Measurements from ENCODE around the gene TBC1D12. TPM values are rescaled to one million over a fixed set of nuclear protein-coding genes. Genes with fewer than 3 reads are reported as not detected.

Gene TBC1D12
- total RNA-seq, 1 donor from 2014 or later = 9.4 TPM

- Histone ChIP-seq H3K4me3 (no peak overlapping the region), H3K27ac (no peak overlapping the region), H3K4me1 (no peaks in the 10 kb centered on the region), H3K9me3 (peaks cover 9 to 33% of the 10 kb centered on the region in 2 donors), H3K36me3 (peaks cover 0 to 10% of the 10 kb centered on the region in 2 donors), H3K27me3 (no peaks in the 10 kb centered on the region)
- no peak for DNase-seq (ENCODE audit: low spot score in 2 of 2)
- intact Hi-C loops (cut with DNase I) = no loop called here
- no peak for TF ChIP-seq CTCF (IDR thresholded peaks at IDR 0.05)
These were observed 59.8 kb downstream of the TBC1D12 start for GRCh38 chr10:94462130-94462529.

- no peak for DNase-seq (ENCODE audit: low spot score in 2 of 2)
- intact Hi-C loops (cut with DNase I) = no loop called here
- Histone ChIP-seq H3K4me3 (no peak overlapping the region), H3K27me3 (no peaks in the 10 kb centered on the region), H3K9me3 (peaks cover 9 to 24% of the 10 kb centered on the region in 2 donors), H3K27ac (no peak overlapping the region), H3K4me1 (no peaks in the 10 kb centered on the region), H3K36me3 (no peaks in the 10 kb centered on the region)
- TF ChIP-seq CTCF (IDR thresholded peaks at IDR 0.05) = no peak
These were observed 63.3 kb downstream of the TBC1D12 start for GRCh38 chr10:94465684-94466083.

DNA sequence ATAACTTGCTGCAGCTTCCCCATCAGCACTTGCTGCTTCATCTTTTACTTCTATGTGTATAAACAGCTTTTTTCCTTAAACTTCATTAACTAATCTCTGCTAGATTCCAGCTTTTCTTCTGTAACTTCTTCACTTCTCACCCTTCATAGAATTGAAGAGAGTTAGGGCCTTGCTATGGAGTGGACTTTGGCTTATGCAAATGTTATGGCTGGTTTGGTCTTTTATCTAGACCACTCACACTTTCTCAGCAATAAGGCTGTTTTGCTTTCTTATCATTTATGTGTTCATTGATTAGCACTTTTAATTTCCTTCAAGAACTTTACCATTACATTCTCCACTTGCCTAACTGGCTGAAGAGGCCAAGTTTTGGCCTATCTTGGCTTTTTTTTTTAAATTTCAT is 79.1 kb downstream of the TBC1D12 start:
- Histone ChIP-seq H3K27ac (no peak overlapping the region), H3K4me3 (no peak overlapping the region), H3K36me3 (peaks cover 0 to 4% of the 10 kb centered on the region in 2 donors), H3K9me3 (peaks cover 7 to 15% of the 10 kb centered on the region in 2 donors), H3K27me3 (no peaks in the 10 kb centered on the region), H3K4me1 (no peaks in the 10 kb centered on the region)
- intact Hi-C loops (cut with DNase I) = no loop called here
- no peak for TF ChIP-seq CTCF (IDR thresholded peaks at IDR 0.05)
- DNase-seq (ENCODE audit: low spot score in 2 of 2) = no peak

- intact Hi-C loops (cut with DNase I) = no loop called here
- no peaks in the 10 kb centered on the region for H3K27me3 ChIP-seq
- H3K9me3 ChIP-seq = peaks cover 7 to 15% of the 10 kb centered on the region in 2 donors
- no peak overlapping the region for H3K27ac ChIP-seq
- DNase-seq (ENCODE audit: low spot score in 2 of 2) = no peak
- H3K36me3 ChIP-seq = no peaks in the 10 kb centered on the region
- no peak for TF ChIP-seq CTCF (IDR thresholded peaks at IDR 0.05)
- no peaks in the 10 kb centered on the region for H3K4me1 ChIP-seq
- H3K4me3 ChIP-seq = no peak overlapping the region
These were observed 81.6 kb downstream of the TBC1D12 start for GRCh38 chr10:94483970-94484369.

- H3K4me1 ChIP-seq = no peaks in the 10 kb centered on the region
- no peak for TF ChIP-seq CTCF (IDR thresholded peaks at IDR 0.05)
- H3K4me3 ChIP-seq = no peak overlapping the region
- H3K36me3 ChIP-seq = no peaks in the 10 kb centered on the region
- H3K9me3 ChIP-seq = peaks cover 7 to 15% of the 10 kb centered on the region in 2 donors
- intact Hi-C loops (cut with DNase I) = no loop called here
- no peaks in the 10 kb centered on the region for H3K27me3 ChIP-seq
- no peak overlapping the region for H3K27ac ChIP-seq
- DNase-seq (ENCODE audit: low spot score in 2 of 2) = no peak
These were observed 82.8 kb downstream of the TBC1D12 start for GRCh38 chr10:94485094-94485493.

- intact Hi-C loops (cut with DNase I) = no loop called here
- Histone ChIP-seq H3K36me3 (no peaks in the 10 kb centered on the region), H3K9me3 (peaks cover 7 to 15% of the 10 kb centered on the region in 2 donors), H3K27me3 (no peaks in the 10 kb centered on the region), H3K27ac (no peak overlapping the region), H3K4me1 (no peaks in the 10 kb centered on the region), H3K4me3 (no peak overlapping the region)
- no peak for DNase-seq (ENCODE audit: low spot score in 2 of 2)
- no peak for TF ChIP-seq CTCF (IDR thresholded peaks at IDR 0.05)
These were observed 85.2 kb downstream of the TBC1D12 start for GRCh38 chr10:94487575-94487974.

Data from ascending aorta (tissue), 2 donors.